NCI-H526 (cell line): ENCODE data around the gene TAL2.
"Not testable (repeated sequence)": the region's sequence is repeated elsewhere in the genome, so short reads cannot be mapped to it uniquely, and the experiment has no call there.

Experiments
- DNase-seq, 2 experiments: peaks; one replicate each; lab custom pipeline; 2025; lab: John Stamatoyannopoulos, UW

TAL2 gene

GRCh38 chr9:105673850-105674387 is 11.7 kb downstream of the TAL2 start:
- DNase-seq = no peak

- DNase-seq = no peak
Measured at GRCh38 chr9:105676351-105676923, 14.2 kb downstream of the TAL2 start.

- DNase-seq = peak in 1 of 2 experiments; percentile 4
Measured at GRCh38 chr9:105678163-105678562, 15.9 kb downstream of the TAL2 start.

GRCh38 chr9:105678781-105679180 is 16.5 kb downstream of the TAL2 start:
- no peak for DNase-seq

- DNase-seq = peak; percentile 75 to 83
Measured at GRCh38 chr9:105679257-105680022, 17.2 kb downstream of the TAL2 start.

GRCh38 chr9:105681313-105681712 is 19.1 kb downstream of the TAL2 start:
- DNase-seq = no peak

GRCh38 chr9:105681724-105682123 is 19.5 kb downstream of the TAL2 start:
- no peak for DNase-seq

- no peak for DNase-seq
Measured at GRCh38 chr9:105683688-105684275, 21.5 kb downstream of the TAL2 start.

GRCh38 chr9:105686936-105687335 is 24.7 kb downstream of the TAL2 start:
- DNase-seq = no peak

- DNase-seq = peak in 1 of 2 experiments; percentile 9
Measured at GRCh38 chr9:105690742-105691141, 28.5 kb downstream of the TAL2 start.

GRCh38 chr9:105693435-105694189 is 31.4 kb downstream of the TAL2 start:
- DNase-seq = peak in 1 of 2 experiments; percentile 11

- peak; percentile 28 to 90 for DNase-seq
Measured at GRCh38 chr9:105694190-105694847, 32.1 kb downstream of the TAL2 start, which contains the start of gene TMEM38B. Gene TMEM38B, plus strand, starts transcription at chr9:105694541. Its CDS starts 120 bp downstream, at chr9:105694661.

GRCh38 chr9:105694848-105695581 is 32.8 kb downstream of the TAL2 start:
- peak; percentile 36 to 74 for DNase-seq

GRCh38 chr9:105696219-105696793 is 34.0 kb downstream of the TAL2 start:
- DNase-seq = no peak

GRCh38 chr9:105697871-105698270 is 35.6 kb downstream of the TAL2 start:
- no peak for DNase-seq

GRCh38 chr9:105698348-105698870 is 36.2 kb downstream of the TAL2 start:
- no peak for DNase-seq

GRCh38 chr9:105700668-105701067 is 38.4 kb downstream of the TAL2 start:
- DNase-seq = no peak

GRCh38 chr9:105701145-105701544 is 38.9 kb downstream of the TAL2 start:
- no peak for DNase-seq

GRCh38 chr9:105702207-105702606 is 40.0 kb downstream of the TAL2 start:
- DNase-seq = no peak

GRCh38 chr9:105703638-105704037 is 41.4 kb downstream of the TAL2 start:
- not testable (repeated sequence) for DNase-seq
